ENCODE measurements around the gene MYO3B.
"Not testable (repeated sequence)": the region's sequence is repeated elsewhere in the genome, so short reads cannot be mapped to it uniquely, and the experiment has no call there.

Gene MYO3B

DNA sequence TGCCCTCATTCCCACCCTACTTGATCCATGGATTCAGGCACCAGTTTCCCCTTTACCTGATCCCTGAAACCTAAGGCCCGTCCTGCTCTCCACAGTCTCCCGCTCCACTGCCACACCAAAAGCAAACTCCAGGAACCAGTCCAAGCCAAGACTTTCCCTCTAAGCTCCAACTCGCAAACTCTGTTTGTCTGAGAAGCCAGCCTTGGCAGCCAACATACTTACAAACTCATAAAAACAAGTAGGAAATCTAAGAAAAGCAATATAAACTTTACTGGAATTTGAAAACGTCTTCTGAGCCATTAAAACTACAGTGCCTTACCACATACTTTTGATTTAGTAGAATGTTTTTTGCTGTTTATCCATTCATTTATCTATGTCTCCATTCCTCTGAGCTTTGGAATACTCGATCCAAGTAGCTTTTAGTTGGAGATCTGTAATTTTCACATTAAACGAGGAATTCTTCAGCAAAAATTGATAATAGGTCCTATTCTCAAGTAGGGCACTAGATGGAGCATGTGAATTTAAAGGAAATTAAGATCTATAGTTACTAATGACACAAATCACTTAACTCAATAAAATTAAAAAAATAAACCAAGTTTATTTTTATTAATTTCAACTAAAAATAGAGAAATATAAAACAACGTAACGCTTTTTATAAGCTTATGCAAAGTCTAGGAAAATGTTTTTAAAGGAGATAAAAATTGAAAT lies 199.7 kb downstream of the MYO3B start:
- DNase-seq = no peak

DNA sequence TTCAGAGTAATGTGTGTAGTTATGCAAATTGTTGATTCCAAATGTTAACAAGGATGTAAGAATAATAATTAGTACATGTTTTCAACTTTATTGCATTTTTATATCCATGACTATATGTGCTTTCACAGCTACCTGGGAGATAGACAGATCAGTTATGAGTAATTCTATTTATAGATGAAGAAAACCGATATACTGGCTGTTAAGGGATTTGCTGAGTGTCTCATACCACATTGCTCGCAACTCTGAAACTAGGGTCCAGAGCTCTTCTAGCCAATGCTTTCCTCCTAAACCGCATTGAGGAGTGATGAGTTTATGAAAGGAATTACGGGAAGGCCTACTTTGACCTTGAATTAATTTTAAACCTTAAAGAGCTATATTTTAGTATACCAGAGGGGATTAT lies 202.3 kb downstream of the MYO3B start:
- DNase-seq = no peak

DNA sequence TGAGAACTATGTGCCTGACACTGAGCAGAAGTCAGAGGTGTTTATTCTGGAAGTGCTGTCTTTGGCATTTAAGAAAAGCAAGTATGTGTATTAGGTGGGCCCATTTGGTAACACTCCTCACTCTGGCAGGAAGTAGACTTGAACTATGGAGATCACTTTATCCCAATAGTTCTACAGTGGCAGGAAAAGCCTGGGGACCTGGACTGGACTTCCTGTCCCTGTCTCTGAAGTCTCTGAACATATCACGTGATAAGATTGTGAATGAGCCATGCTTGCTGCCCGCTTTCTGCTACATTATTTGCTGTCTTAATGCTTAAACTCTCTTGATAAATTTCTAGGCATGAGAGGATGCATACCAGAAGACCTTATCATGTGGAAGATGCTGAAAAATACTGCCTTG lies 203.7 kb downstream of the MYO3B start:
- no peak for DNase-seq

DNA sequence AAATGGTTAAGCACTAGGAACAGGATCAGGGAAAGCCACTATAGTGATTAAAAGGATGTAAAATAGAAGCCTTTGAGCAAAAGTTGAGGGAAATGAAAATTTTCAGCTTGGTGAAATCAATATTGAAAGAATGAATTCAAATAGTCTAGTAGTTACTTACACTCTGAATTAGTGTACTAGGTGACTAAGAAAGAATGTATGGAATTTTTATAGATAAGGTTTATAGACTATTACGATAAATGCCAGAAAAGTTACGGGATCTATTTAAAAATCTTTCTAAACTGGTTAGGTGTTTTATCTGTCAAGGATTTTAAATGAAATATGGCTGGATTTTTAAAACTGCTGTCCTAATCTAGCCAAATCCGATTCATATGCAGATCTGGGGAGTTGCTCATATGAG lies 208.6 kb downstream of the MYO3B start:
- DNase-seq = no peak

DNA sequence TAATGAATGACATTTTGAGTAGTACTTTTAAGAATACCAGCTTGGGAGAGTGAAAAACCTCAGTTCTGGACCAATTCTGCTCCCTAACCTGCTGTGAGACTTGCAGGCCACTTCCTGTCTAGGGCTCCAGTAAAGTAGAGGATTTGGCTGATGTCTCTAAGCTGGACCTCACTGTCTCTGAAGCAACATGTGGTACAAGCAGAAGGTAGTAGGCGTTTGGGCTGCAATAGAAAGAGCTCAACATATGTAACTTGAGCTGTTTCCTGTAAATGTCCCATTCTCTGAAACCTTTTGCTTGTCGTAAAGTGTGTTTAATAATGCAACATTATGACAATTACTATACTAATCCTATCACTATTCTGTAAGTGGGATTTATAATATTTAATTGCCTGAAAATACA lies 213.1 kb downstream of the MYO3B start:
- DNase-seq = no peak

DNA sequence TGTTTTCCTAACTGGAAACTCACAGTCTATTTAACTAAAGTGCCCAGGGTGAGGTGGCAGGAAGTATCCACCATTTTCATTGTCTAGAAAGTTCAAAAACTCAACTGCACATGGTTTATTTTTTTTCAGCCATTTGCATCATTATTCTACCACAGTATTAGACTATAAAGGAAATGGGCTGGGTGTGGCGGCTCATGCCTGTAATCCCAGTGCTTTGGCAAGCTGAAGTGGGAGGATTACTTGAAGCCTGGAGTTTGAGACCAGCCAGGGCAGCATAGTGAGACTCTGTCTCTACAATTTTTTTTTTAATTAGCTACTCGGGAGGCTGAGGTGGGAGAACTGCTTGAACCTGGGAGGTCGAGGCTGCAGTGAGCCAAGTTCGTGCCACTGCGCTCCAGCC lies 213.8 kb downstream of the MYO3B start:
- DNase-seq = no peak

DNA sequence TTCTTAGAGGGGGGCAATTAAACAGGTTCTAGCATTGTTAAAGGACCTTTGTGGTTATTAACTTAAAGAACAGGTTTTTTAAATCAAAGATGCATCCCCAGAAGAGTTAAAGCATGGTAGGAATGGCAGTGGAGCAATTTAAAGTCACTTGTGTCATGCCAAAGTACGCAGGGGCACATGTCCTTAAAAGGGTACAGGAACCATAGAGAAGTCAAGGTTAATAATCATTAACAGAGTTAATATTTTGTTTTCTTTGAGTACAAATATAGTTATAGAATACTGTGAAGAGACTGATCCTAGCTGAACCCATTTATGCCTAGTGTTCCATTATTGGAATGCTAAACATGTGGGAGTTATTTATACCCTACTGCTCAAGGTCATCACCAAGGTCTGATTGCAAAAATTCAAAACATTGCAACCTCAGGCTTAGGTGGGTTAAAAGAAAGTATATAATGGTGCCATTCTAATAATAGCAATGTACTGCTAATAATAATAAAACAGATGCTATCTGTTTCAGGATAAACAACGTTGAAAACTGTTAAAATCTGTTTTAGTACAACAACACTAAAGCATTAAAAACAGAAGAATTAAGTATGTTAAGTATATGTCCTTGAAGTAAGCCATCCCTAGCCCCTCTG lies 216.0 kb downstream of the MYO3B start:
- DNase-seq = no peak

DNA sequence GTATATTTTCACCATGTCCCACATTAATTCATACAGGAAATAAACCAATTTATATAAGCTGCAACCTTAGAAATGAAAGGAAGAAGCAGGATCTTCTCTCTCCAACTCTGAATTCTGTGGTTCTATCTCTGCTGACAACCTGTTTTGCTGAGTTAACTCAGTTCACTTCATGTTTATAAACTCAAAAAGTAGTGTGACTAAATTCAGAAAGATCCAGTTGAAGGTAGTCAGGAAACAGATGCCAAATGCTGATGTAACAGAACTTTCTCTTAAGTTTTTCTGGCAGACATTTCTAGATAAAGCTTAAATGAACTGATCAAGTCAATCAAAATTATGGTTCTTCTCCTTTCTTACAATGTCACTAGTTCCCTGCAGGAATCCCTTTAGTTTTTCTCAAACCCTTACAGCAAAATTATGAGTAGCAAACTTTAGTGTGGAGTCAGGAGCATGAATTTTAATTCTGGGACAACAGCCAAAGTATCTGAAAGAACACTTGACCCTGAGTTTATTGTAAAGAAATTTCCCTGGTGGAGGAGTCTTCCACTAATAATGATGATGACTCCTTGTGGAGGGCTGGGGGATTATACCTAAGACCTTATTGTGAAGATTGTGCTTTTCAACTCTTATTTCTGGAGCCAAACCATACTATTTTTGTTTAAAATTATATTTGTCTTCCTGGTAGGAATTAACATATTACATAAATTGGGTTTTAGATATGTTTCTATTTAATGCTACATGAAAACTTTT lies 216.9 kb downstream of the MYO3B start:
- no peak for DNase-seq

DNA sequence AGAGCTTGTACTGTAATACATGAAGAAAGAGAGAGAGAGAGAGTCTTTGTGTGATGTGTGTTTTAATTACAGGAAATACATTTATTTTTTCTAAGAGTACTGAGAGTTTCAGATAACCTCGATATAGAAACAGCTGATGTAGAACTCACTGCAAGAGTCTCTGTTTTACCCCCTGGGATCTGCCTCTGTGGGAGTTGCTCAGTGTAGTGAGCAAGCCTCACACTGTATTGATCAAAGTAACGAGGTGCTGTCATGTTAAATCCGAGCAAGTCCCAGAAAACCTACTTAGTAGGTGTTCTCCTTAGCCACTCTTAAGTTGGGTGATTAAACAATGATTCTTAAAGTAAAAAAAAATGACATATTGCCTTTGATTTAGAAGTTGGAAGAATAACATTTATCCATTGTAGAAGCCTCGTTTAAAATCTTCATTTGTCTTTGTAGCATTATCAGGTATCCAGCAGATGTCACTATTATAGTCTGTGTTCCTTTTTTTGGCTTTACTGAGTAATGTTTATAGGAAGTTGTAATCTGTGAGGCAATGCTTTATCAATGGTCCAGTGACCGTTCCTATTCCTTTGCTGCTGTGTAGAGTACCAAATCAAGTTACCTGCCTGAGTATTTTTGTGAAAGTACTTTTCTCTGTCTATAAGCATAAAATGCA lies 219.0 kb downstream of the MYO3B start:
- DNase-seq = peak; percentile 47

DNA sequence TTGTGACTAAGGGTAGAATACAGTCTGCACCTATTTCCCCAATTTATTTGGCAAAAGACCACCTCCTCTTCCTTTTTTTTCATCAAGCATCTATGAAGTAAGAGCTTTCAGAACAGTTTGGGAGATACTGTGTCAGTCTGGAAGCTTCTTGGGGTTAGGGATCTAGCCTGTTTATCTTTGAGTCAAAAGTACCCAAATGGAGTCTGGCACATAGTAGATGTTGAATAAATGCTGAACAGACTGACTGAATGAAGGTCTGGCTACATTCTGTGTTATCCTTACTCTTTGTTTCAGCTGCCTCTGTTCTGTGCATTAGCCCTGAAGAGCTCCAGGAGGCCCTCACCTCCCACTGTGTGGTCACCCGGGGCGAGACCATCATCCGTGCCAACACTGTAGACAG lies 223.2 kb downstream of the MYO3B start:
- no peak for DNase-seq

DNA sequence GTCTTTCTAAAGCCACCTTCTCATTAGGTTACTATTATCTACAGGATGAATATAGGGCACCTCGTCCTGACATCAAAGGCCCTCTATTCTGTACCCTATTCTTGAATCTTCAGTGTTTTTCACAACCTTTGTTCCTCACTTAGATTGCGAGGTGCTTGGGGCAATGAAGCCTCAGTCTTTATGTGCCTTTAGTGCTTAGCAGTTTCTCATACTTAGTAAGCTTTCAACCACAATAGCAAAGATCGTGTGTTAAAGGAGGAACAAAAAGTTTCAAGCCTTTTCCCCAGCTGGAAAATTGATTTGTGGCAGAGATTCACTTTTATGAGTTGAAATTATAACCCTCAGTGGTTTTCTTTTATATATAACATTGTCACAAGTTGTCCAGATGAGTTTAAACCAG lies 226.9 kb downstream of the MYO3B start:
- no peak for DNase-seq

DNA sequence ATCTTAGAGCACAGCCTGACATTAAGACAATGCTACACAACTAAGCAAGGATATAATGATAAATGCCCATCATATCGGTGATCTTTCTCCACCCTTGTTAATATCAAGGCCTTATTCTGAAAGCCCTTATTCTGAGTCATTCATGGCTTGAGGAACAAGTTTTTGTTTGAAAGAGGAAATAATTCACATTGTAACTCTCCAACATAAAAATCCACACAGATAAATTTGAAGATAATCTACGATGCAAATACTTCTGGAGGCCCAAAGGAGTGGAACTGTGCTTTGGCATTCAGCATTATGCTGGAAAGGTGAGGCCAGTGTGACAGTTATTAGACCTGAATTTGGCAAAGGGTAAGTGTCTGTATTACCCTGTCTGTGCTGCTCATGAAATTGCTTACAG lies 227.4 kb downstream of the MYO3B start:
- no peak for DNase-seq

DNA sequence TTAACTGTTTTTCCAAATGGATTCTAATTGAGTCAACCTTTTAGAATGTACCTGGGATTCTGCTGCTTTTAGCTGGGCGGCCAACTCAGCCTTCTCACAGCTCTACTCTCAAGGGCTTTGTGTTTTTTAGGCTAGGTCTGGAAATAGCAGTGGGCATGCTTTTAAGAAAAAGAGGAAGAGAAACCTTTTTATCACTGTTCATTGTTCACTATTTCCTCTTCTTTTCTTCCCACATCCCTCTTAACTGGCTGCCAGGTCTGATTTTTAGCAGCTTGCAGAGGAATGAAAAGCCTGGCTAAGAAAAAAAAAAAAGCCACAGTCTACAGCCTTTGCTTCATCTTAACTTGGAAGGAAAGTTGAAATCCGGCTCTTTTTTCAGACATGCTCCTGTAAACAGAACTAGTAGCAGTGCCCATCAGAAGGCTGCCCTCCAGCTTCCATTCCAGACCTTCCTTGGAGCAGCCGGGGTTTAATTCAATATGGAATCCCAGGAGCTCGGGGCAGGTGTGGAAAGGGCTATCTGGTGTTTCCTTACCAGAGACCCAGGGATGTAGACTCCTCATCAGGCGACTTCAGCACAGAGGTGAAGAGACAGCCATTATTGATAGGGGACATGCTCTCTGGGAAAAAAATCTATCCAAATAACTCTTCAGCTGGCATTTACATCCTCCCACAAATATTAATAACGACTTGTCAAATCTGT lies 230.7 kb downstream of the MYO3B start:
- no peak for DNase-seq

DNA sequence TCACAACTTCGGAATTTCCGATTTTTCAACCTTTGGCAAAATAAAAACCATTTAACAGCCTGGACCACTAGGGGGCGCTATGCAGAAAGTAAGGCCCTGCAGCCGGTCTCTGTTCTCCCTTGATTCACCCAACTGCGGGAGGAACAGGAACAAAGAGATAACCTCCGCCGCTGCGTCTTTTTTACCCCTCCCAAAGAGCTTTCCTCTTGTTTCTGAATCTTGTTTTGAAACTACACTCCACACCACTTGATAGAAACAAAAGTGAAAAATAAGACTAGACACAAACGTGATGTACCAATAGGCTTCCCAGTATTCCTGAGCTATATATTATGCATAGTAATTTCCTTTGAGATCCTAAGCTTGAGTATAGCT lies 231.2 kb downstream of the MYO3B start:
- peak; percentile 74 for DNase-seq

DNA sequence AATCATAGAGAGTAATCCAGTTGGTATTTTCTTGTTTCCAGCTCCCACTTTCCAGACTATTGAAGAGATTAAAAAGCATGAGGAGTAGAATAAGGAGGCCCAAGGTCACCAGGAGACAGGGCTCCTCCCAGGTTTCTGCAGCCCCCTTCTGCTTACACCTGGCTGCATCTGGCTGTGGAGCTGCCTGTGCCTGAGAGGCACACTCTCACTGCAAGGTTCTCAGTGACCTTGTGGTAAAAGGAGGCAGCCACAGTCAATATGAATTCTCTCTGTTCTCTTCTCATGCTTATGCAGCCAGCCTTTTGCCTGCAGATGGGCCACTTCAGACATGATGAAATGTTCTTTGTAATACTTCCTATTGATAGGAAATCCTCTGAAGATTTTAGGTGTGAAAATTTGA lies 233.7 kb downstream of the MYO3B start:
- DNase-seq = no peak

DNA sequence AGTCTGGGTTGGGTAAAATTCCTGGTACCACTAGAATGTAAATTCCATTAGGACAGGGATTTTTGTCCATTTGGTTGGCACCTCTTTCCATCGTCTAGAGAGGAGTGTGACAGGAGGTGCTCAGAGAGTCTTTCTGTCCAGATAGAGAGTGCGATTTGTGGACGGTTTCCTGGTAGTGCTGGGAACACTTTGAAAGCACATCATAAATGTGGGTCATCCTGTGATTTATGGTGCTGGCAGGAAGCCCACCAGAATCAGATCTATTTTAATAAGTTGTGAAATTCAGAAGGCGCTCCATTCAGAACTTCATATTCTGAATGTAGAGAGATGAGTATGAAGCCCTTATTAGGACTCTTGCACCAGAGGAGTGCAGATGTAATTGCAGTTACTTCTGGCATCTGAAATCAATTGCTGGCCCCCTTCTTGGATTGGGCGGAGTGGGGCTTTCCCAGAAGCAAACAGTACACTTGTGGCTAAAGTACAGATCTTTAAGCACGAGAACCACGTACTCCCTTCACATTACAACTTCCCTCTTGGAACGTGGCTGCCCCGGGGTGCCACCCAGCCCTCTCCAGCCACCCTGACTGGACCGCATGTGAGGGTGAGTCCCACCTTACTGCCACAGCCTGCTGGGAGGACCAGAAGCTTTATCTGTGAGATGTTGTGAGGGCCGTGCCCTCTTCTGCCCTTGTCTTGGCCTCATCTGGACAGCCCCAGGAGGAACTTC lies 243.2 kb downstream of the MYO3B start:
- no peak for DNase-seq

DNA sequence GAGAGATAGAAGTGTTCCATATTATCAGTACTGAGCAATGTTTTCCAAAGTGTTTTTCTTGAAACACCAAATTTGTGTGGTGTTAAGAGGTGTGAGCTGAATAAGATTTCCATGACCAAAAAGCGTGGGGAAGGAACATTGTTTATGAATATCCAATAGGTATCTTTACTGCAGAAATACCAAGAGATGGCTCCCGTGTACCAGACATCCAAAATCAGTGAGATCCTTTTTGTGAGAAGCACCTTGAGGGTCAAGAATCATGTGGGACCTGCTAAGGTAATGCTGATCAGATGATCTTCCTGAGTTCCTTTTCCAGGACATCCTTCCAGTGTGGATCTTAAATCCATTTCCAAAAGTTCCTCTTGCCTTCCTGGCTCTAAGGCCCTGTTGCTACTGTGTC lies 246.0 kb downstream of the MYO3B start:
- DNase-seq = no peak

DNA sequence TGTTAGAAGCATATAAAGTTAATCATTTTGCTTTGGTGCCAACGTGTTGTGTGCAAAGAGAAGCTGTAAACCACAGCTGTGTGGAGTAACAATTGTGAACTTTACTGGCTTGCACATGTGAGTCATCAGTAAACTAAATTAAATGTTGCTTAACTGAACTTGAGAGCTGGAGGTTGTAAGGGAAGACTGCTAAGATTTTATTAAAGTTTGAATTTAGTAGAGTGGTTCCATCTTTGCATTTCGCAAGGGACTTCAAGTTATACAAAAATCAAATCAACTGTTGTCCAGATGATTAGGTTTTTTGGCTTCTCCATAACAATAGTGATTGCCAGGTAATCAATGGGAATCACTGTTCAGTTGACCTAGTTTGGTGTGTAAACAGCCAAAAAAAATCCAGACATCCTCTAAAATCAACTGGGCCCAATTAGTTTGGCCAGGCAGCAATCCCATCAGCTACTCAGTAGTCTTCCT lies 247.4 kb downstream of the MYO3B start:
- DNase-seq = no peak

DNA sequence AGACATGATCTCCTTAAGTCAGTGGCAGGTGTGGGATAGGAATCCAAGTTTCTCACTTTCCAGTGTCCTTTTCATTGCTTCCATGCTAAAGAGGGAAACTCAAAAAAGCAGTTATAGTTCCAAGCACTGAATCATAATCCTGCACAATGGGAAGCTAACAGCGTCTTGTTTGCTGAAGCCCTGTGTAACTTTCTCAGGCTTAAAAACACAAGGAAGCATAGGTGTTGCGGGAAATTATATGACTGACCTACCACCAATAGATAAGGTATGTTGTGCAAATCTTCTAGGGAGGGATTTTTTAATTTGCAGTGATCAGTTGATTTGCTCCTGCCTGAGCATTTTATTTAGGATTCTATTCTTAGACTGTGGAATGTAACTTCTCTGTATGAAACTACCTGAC lies 250.9 kb downstream of the MYO3B start:
- no peak for DNase-seq

DNA sequence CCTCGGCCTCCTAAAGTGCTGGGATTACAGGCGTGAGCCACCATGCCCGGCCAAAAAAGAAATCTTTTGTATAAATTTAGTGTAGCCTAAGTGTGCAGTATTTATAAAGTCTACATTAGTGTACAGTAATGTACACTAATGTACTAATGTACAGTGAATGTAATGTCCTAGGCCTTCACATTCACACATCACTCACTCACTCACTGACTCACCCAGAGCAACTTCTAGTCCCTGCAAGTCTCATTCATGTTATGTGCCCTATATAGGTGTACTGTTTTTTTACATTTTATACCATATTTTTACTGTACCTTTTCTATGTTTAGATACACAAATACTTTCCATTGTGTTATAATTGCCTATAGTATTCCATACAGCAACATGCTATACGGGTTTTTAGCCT lies 254.9 kb downstream of the MYO3B start:
- no peak for DNase-seq

DNA sequence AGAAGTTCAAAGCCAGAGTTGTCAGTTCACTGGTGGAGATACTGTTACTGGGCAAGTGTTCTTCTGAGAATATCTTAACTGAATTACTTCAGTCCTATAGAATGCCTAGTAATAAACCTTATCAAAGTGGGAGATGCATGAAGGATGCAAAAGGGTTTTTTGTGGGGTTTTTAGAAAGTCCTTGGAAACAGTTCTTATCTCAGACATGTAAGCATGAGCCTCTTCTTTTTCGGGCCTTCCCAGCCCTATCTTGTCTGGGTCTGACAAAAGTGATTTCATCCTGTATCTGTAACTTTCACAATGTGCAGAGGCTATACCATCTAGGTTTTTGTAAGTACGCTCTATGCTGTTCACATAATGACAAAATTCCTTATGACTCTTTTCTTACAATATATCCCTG lies 255.5 kb downstream of the MYO3B start:
- no peak for DNase-seq

DNA sequence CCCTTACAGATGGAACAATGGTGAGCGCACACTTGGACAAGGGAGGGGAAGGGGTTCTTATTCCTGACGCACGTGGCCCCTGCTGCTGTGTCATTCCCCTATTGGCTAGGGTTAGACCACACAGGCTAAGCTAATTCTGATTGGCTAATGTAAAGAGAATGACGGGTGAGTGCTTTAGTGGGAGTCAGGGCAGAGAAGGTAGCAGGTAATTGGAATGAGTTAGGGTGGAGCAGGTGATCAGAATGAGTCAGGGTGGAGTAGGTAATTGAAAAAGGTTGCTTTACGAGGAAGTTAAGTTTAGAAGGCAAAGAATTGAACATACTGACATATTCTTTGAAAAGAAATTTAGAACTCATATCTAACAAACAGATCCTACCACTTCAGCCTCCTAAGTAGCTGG lies 256.4 kb downstream of the MYO3B start:
- DNase-seq = not testable (repeated sequence)

All from NCI-H748 treated with DMSO at 0.1 percent for 48 hours (cell line).